Keratinocyte (primary cell): ENCODE measurements around the gene SND1.

Experiments used
- EZH2 ChIP-seq: IDR thresholded peaks from one replicate; pipeline ENCODE4 v1.6.1; 2012; ENCODE audit warnings: inconsistent platforms, mild to moderate bottlenecking, low read length, moderate library complexity
- TF ChIP-seq, protein P1 (sequence below), 3 experiments: IDR thresholded peaks in 1 of 3; conservative IDR thresholded peaks in 1 of 3; optimal IDR thresholded peaks in 1 of 3; 2 replicates in 2 of 3; 3 replicates in 1 of 3; pipeline versions ENCODE3 to v1.5.1; 2011; ENCODE audit warnings: low read length in 3 of 3, mild to moderate bottlenecking in 3 of 3, moderate library complexity in 2 of 3, control low read depth in 1 of 3, inconsistent platforms in 1 of 3; ENCODE audit not compliant: insufficient read depth in 2 of 3; ENCODE audit errors: extremely low read depth in 1 of 3

DNA sequence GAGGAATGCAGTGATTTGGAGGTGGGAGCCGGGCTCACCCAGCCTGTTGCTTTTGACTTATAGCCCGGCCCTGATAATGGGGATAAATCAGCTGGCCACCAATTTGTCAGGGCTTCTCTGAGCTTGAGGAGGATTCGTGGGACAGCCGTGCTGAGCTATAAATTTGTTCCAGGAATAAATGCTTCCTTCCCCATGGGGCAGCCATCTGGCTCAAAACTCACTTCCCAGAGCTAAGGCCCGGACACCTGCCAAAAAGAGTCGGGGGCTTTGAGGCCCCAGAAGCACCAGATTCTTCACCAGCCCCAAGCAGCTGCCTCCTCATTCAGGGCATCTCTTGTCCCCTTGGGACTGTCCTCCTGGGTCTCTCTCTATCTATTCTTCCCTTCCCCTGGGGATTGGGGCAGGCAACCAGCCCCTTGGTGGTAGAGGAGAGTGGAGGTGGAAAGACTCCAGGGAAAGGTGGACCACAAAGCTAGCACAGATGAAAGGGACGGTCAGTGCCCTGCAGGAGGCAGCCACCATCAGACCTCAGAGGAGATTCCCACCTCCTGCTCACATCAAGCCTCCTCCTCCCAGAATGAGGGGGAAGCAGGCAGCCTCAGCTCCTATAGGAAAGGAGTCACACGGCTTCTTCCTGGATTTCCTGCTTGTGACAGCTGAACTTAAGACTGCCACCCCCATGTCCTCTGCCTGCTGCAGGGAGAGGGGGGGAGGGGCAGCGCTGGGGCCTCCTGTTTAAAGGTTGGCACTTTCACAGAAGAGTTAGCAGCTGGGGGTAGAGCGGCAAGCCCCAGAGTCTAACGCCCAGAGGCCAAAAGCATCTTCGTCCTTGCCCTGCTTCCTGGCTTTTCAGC lies 423.5 kb downstream of the SND1 start:
- TF ChIP-seq, protein P1, sequence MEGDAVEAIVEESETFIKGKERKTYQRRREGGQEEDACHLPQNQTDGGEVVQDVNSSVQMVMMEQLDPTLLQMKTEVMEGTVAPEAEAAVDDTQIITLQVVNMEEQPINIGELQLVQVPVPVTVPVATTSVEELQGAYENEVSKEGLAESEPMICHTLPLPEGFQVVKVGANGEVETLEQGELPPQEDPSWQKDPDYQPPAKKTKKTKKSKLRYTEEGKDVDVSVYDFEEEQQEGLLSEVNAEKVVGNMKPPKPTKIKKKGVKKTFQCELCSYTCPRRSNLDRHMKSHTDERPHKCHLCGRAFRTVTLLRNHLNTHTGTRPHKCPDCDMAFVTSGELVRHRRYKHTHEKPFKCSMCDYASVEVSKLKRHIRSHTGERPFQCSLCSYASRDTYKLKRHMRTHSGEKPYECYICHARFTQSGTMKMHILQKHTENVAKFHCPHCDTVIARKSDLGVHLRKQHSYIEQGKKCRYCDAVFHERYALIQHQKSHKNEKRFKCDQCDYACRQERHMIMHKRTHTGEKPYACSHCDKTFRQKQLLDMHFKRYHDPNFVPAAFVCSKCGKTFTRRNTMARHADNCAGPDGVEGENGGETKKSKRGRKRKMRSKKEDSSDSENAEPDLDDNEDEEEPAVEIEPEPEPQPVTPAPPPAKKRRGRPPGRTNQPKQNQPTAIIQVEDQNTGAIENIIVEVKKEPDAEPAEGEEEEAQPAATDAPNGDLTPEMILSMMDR (optimal IDR thresholded peaks at IDR 0.05 in 1 of 3, IDR thresholded peaks at IDR 0.05 in 1 of 3, conservative IDR thresholded peaks at IDR 0.05 in 1 of 3; ENCODE audit: extremely low read depth in 1 of 3, insufficient read depth in 2 of 3, low read length in 3 of 3): no peak
- no peak for TF ChIP-seq EZH2
